KBM-7 (cell line): Measurements from ENCODE around the gene IFI16.
"Not testable (repeated sequence)": the region's sequence is repeated elsewhere in the genome, so short reads cannot be mapped to it uniquely, and the experiment has no call there.

Experiments used
- DNase-seq: peaks from one replicate; pipeline ENCODE4 v3.0.0-alpha.2; 2015
- in situ Hi-C: fragments of 300-500 bp; cut with MboI; formaldehyde crosslinking; loops from 2 replicates; pipeline ENCODE4 v1.14.3; 2020; ENCODE audit warnings: low sequenced_read_pairs, low pct_unique_long_range_greater_than_20kb, mixed read lengths

IFI16 gene

DNA sequence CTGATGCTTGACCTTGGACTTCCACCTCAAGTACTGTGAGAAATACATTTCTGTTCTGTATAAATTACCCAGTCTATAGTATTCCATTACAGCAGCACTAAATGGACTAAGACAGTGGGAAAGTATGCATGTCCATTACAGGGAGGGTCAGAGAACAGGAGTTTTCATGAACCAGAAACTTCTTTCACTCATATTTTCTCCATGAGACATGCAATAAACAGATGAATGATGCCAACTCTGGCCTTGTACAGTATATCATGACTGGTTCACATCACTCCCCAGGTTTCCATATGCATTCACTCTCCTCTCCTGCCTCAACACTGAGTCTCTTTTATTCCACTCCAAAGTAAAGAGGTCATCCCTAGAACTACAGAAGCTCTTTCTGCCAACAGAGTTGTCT lies 4.5 kb upstream of the IFI16 start:
- no peak for DNase-seq
- in situ Hi-C loops = no loop called here

GRCh38 chr1:159005676-159006075 lies 4.0 kb upstream of the IFI16 start:
- DNase-seq = peak; percentile 93
- in situ Hi-C loops = no loop called here

DNA sequence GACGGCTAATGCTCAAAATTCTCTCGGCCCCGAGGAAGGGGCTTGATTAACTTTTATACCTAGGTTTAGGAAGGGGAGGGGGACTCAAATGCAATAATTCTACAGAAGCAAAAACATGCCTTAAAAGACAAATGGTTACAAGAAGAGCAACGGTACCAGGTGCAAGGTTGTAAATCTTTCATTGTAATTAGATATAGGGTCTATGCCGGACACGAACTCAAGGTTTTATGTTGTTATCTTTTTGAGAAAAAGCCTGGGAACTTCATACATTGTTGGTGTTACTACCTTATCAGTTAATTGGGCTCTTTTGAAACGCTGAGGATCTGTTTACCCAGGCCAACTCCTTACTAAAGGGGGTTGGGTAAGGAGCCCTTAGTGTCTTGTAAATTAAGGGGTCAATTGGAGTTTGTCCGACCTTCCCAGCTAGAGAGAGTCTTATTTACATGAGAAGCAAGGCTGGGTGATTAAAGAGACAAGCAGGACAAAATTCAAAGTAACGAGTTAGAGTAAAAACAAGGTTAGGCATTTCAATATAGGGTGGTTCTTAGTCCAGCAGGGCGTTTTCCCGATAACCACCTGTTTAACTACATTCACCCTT lies 3.4 kb upstream of the IFI16 start:
- DNase-seq, in situ Hi-C loops: not testable (repeated sequence)

DNA sequence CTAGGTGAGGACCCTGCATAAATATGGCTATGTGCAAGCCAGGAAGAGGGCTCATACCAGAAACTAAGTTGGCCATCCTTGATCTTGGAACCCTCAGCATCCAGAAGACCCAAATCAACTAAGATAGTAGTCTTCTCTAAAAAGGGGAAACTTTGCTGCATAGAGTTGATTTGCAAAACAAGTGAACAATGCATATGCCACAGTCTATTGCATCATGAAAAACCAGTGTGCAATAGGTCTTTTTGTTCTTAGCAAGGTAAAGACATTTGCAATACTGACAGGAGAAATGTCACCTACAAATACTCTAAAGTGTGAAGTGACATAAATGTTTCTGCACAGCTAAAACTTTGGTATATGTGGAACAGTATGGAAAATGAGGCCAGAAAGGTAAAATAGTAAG lies 2.0 kb upstream of the IFI16 start:
- in situ Hi-C loops = no loop called here
- DNase-seq = no peak

GRCh38 chr1:159008744-159009188 lies 941 bp upstream of the IFI16 start:
- DNase-seq = peak; percentile 63
- in situ Hi-C loops = no loop called here

GRCh38 chr1:159009287-159009686 lies 420 bp upstream of the IFI16 start:
- no peak for DNase-seq
- in situ Hi-C loops = no loop called here

DNA sequence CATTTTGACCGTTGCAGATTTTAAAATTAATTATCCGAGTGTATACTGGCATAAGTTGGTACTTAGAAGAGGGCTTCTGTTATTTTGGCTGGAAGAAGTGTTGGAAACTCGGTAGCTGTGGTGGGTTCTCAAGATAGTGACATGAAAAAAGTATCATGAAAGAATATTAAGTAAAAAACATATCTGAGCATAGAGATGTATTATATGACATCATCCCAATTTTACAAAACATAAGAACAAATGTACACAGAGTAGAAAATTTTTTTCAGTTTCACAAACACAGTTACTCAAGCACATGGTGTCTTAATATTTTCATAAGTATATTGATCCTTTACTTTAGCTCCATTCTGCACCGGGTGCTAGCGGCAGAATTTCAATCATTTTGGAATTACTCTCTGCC lies 684 bp downstream of the IFI16 start:
- no peak for DNase-seq
- in situ Hi-C loops = no loop called here

GRCh38 chr1:159011001-159011400 lies 1.3 kb downstream of the IFI16 start:
- in situ Hi-C loops, DNase-seq: not testable (repeated sequence)

GRCh38 chr1:159011751-159012150 lies 2.0 kb downstream of the IFI16 start:
- in situ Hi-C loops = no loop called here
- no peak for DNase-seq

- DNase-seq = peak; percentile 82
- in situ Hi-C loops = no loop called here
Observed at GRCh38 chr1:159012495-159012894, 2.8 kb downstream of the IFI16 start.

GRCh38 chr1:159014003-159014571 lies 4.4 kb downstream of the IFI16 start:
- no peak for DNase-seq
- in situ Hi-C loops = no loop called here

GRCh38 chr1:159014851-159015250 lies 5.1 kb downstream of the IFI16 start:
- DNase-seq = no peak
- in situ Hi-C loops = no loop called here

DNA sequence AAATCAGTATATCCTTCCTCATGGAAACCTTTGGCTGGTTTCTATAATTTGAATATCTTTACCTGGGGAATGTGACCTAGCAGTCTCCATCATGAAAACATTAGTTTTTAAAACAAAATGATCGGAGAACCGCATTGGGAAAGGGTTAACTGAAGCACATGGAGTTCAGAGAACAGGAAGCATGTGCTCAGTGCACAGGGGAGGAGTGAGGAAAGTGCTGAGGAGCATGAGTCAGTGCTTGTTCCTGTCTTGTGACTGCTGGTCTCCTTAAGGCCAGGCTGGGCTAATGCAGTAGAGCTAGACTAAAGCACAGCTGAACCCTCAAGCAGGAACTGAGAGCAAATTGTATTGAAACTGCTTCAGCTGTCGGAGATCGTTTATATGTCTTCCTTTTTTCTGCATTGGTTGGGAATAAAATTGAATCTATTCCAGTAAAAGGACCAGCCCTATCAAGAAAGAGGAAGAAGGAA lies 5.8 kb downstream of the IFI16 start:
- DNase-seq = peak; percentile 89
- in situ Hi-C loops = no loop called here

GRCh38 chr1:159023723-159024122 lies 14.0 kb downstream of the IFI16 start:
- in situ Hi-C loops = no loop called here
- no peak for DNase-seq

- in situ Hi-C loops = no loop called here
Observed at GRCh38 chr1:159025043-159025442, 15.3 kb downstream of the IFI16 start.

GRCh38 chr1:159026841-159027240 lies 17.1 kb downstream of the IFI16 start:
- in situ Hi-C loops, DNase-seq: not testable (repeated sequence)

More at GRCh38 chr1:159025043-159025442, 15.3 kb downstream of the IFI16 start:
- no peak for DNase-seq

- in situ Hi-C loops = no loop called here
- no peak for DNase-seq
Observed at GRCh38 chr1:159030311-159030710, 20.6 kb downstream of the IFI16 start.

GRCh38 chr1:159030877-159031447 lies 21.3 kb downstream of the IFI16 start:
- in situ Hi-C loops = no loop called here
- DNase-seq = no peak

DNA sequence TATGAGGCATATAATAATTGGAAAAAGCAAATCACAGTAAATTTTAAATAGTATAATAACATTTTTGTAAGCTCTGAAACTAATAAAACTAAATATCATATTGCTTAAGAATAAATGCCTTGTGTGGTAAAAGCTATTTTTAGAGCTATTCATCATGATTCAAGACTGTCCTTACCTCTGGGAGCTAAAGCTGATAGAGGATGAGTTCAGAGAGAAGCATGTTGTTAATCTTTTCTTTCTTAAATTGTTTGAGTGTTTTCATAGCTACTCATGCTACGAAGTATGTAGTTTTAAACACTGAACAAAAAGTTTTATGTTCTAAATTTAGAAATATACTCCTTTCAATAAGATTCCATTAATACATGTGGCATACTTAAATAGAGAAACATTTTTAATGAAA lies 30.5 kb downstream of the IFI16 start:
- in situ Hi-C loops = no loop called here
- DNase-seq = no peak

DNA sequence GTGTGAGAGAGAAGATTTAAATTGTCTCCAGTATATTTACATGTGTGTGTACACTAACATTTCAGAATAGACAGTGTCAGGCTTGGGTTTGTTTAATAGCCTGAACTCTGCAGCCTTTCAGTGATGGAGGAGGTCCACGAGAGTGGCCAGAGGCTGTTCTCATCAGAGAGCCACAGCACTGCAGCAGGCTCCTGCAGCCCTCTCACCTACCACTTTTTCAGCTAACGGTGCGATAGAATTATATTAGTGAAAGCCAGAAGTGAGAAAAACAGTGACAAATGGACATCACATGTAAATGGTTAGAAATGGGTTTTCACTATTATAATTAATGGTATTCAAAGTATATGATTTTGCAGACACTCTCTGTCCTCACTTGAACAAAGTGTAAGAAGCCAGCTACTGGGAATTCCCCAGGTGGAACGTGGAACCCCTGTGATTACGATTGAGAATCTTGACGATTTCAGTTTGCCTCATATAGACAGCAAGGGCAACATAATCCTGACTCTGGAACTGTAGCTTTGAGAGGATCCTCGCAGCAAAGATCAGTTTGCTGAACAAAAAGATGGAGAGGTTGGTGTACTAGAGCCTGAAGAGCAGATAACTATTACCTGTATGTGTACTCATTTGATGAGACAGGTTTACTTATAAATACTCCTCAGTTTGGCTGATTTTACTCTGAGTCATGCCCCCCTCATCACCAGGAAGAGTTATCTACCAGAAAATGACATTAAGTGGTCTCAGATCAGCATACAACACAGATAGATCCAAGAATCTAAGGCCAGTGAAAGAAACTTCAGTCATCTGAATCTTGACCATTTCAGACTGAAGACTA lies 31.4 kb downstream of the IFI16 start:
- in situ Hi-C loops = no loop called here
- no peak for DNase-seq
